A673 (cell line): ENCODE results near the gene IFNL2. TPM values are rescaled to one million over a fixed set of nuclear protein-coding genes. Genes with fewer than 3 reads are reported as not detected.

Source experiments
- BruUV-seq: library from RNA; stranded (reverse); fragments of 400-500 nt; replicated peaks from 2 replicates; lab custom pipeline; 2021; lab: Mats Ljungman, UMichigan
- CTCF ChIA-PET: fragments of 300-600 bp; sonication (Branson Sonifier 250); formaldehyde crosslinking; loops from one replicate; lab custom pipeline; 2022; ENCODE audit warnings: antibody characterized with exemption; lab: Charles Lee
- POLR2A ChIA-PET: fragments of 300-600 bp; sonication (Branson Sonifier 250); formaldehyde crosslinking; loops from one replicate; lab custom pipeline; 2022; ENCODE audit warnings: antibody characterized with exemption; ENCODE audit not compliant: low non-redundant PET; lab: Charles Lee
- DNase-seq: peaks from one replicate; pipeline ENCODE4 v3.0.0-alpha.2; 2015; ENCODE audit warnings: low spot score
- H3K27ac ChIP-seq: fragments of 200-600 bp; sonication (generic); 2 replicates; pipeline ENCODE4 v1.5.1; 2016; ENCODE audit warnings: mixed run types, low read depth, mild to moderate bottlenecking, mixed read lengths, antibody characterized with exemption, low read length; ENCODE audit not compliant: poor library complexity, severe bottlenecking
- H3K27me3 ChIP-seq: fragments of 200-600 bp; sonication (generic); replicated peaks from 2 replicates; pipeline ENCODE4 v1.6.1; 2017; ENCODE audit warnings: mixed run types, low read depth, mild to moderate bottlenecking, mixed read lengths, antibody characterized with exemption, low read length; ENCODE audit not compliant: insufficient read depth, poor library complexity
- H3K36me3 ChIP-seq: fragments of 200-600 bp; sonication (generic); 2 replicates; pipeline ENCODE4 v1.6.1; 2016; ENCODE audit warnings: mixed run types, mild to moderate bottlenecking, mixed read lengths, antibody characterized with exemption, low read length; ENCODE audit not compliant: insufficient read depth, poor library complexity, severe bottlenecking
- H3K4me1 ChIP-seq: fragments of 200-600 bp; sonication (generic); 2 replicates; pipeline ENCODE4 v1.6.1; 2017; ENCODE audit warnings: mixed run types, mild to moderate bottlenecking, mixed read lengths, antibody characterized with exemption, low read length; ENCODE audit not compliant: insufficient read depth, poor library complexity, severe bottlenecking
- H3K4me3 ChIP-seq: fragments of 200-600 bp; sonication (generic); 2 replicates; pipeline ENCODE4 v1.5.1; 2016; ENCODE audit warnings: low read depth, mixed run types, mild to moderate bottlenecking, mixed read lengths, low read length; ENCODE audit not compliant: poor library complexity, severe bottlenecking
- H3K9me3 ChIP-seq: fragments of 200-600 bp; sonication (generic); 2 replicates; pipeline ENCODE4 v1.6.1; 2016; ENCODE audit warnings: mixed run types, low read depth, mild to moderate bottlenecking, mixed read lengths, antibody characterized with exemption, low read length; ENCODE audit not compliant: poor library complexity, severe bottlenecking
- CTCF ChIP-seq: fragments of 300-800, 200-600 bp; sonication (generic); conservative IDR thresholded peaks from 2 replicates; pipeline ENCODE4 v1.5.1; 2017; ENCODE audit warnings: low read depth, mild to moderate bottlenecking, antibody characterized with exemption, low read length, moderate library complexity, mixed read lengths
- EZH2 ChIP-seq: fragments of 200-600 bp; sonication (generic); IDR thresholded peaks from 2 replicates; pipeline ENCODE4 v1.6.1; 2017; ENCODE audit warnings: borderline replicate concordance, low read depth, mild to moderate bottlenecking, mixed read lengths, antibody characterized with exemption, low read length; ENCODE audit not compliant: poor library complexity, severe bottlenecking
- intact Hi-C: fragments of 100-400 bp; cut with micrococcal nuclease; formaldehyde crosslinking; loops from one replicate; pipeline ENCODE4 v1.10.0; 2022; ENCODE audit not compliant: unreplicated experiment
- total RNA-seq: library from RNA; stranded (reverse); gene quantifications from 2 replicates; pipeline ENCODE4 v1.2.3, GENCODE V29; 2021

The IFNL2 gene
- total RNA-seq, 1 experiment from 2014 or later: not detected

GRCh38 chr19:39314016-39314728 lies 46.0 kb downstream of the IFNL2 start:
- intact Hi-C loops: no loop called here
- no peaks in the 10 kb centered on the region for H3K9me3 ChIP-seq
- no peak for DNase-seq
- no peaks in the 10 kb centered on the region for H3K36me3 ChIP-seq
- POLR2A ChIA-PET: no interaction called here
- H3K27ac ChIP-seq: no peak overlapping the region
- no peaks in the 10 kb centered on the region for H3K4me1 ChIP-seq
- CTCF ChIA-PET: no interaction called here
- H3K4me3 ChIP-seq: no peak overlapping the region
- TF ChIP-seq EZH2 (no peak), CTCF (no peak)
- BruUV-seq: no TSS peak
- H3K27me3 ChIP-seq: no peaks in the 10 kb centered on the region

GRCh38 chr19:39315933-39316332 lies 47.7 kb downstream of the IFNL2 start:
- H3K4me3 ChIP-seq: no peak overlapping the region
- no peaks in the 10 kb centered on the region for H3K9me3 ChIP-seq
- BruUV-seq: no TSS peak
- H3K27me3 ChIP-seq: no peaks in the 10 kb centered on the region
- H3K4me1 ChIP-seq: peaks cover 9% of the 10 kb centered on the region
- ChIA-PET CTCF (no interaction called here), POLR2A (no interaction called here)
- DNase-seq: no peak
- no peak overlapping the region for H3K27ac ChIP-seq
- no peaks in the 10 kb centered on the region for H3K36me3 ChIP-seq
- no peak for TF ChIP-seq EZH2
- no peak for TF ChIP-seq CTCF
- intact Hi-C loops: no loop called here

GRCh38 chr19:39316627-39317321 lies 48.6 kb downstream of the IFNL2 start:
- DNase-seq: no peak
- TF ChIP-seq CTCF: no peak
- no peak for TF ChIP-seq EZH2
- POLR2A ChIA-PET: no interaction called here
- no peaks in the 10 kb centered on the region for H3K36me3 ChIP-seq
- H3K27me3 ChIP-seq: no peaks in the 10 kb centered on the region
- H3K9me3 ChIP-seq: no peaks in the 10 kb centered on the region
- peaks cover 9% of the 10 kb centered on the region for H3K4me1 ChIP-seq
- H3K27ac ChIP-seq: no peak overlapping the region
- intact Hi-C loops: no loop called here
- CTCF ChIA-PET: no interaction called here
- H3K4me3 ChIP-seq: no peak overlapping the region
- BruUV-seq: no TSS peak
